T-helper 2 cell (primary cell): ENCODE results near the gene SCAANT1.

Experiments used
- DNase-seq, 5 experiments: peaks; one replicate each; pipeline versions ENCODE4 v3.0.0 to v3.0.0-alpha.2; 2012 to 2022

The SCAANT1 gene

GRCh38 chr3:63900459-63900858, 11.7 kb downstream of the SCAANT1 start:
- DNase-seq, result peak in 1 of 5 experiments; percentile 9

DNA sequence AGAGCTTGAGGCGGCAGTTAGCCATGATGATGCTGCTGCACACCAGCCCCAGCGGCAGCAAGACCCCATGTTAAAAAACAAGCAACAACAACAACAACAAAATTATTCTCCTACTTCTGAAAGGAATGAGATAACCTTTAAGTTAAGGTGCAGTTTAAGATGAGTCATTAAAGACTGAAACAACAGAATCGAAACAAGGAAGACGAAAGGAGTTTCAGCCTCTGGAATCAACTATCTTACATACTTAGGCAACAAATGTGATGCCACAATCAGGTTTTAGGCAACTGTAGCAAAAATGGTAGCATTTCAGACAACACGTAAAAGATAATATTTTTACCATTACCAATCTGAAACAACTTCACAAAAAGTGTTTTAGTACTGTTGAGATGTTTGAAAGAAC, 12.2 kb downstream of the SCAANT1 start:
- DNase-seq, result peak in 1 of 5 experiments; percentile 31

GRCh38 chr3:63896332-63897030, 15.7 kb downstream of the SCAANT1 start:
- no peak for DNase-seq

GRCh38 chr3:63895422-63896189, 16.6 kb downstream of the SCAANT1 start:
- no peak for DNase-seq

DNA sequence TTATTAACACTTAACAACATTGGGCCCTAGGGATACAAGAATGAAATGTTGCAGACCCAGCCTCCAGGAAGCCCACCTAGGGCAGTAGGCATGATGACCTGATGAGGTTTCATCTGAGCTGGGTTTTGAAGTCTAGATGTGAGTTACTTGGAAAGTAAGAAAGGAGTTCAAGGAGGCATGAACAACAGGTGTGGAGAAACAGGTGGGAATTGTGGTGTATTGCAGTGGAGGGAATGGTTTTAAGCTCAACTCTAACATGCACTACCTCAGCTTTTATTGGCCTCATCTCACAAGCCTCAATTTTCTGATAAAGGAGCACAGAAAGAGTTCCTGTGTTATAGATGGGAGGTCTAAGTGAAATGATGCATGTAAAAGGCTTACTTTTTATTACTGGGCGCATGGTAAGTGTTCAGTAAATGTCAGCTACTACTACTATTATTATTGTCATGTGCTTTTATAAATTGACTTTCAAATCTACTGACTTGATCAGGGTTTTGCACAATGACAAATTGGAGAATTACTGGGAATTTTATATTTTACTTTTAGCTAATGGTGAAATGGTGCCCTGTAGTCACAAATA, 19.3 kb downstream of the SCAANT1 start:
- no peak for DNase-seq

GRCh38 chr3:63891518-63891917, 20.7 kb downstream of the SCAANT1 start:
- no peak for DNase-seq

DNA sequence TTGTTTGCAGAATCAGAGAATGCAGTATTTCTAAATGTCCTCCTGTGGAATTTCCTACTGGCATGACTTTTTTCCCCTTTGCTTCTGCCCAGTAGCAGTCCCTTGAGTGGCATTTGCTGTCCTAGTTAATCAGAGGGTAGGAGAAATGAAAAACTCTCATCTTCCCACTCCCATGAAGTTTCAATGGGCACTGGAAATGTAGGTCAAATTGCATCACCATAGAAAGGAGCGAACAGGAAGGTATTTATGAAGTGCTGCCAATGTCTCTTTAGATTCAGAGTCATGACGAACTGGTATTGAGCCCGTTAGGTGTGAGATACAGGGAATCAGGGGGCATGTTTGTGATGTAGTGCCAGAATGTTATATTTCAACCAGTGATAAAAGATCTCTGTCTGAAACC, 25.3 kb downstream of the SCAANT1 start:
- DNase-seq, result no peak

- DNase-seq, result no peak
These were observed 31.5 kb downstream of the SCAANT1 start for GRCh38 chr3:63880653-63881052.

GRCh38 chr3:63878394-63879060, 33.7 kb downstream of the SCAANT1 start:
- no peak for DNase-seq

- DNase-seq, result no peak
These were observed 34.3 kb downstream of the SCAANT1 start for GRCh38 chr3:63877737-63878393.

DNA sequence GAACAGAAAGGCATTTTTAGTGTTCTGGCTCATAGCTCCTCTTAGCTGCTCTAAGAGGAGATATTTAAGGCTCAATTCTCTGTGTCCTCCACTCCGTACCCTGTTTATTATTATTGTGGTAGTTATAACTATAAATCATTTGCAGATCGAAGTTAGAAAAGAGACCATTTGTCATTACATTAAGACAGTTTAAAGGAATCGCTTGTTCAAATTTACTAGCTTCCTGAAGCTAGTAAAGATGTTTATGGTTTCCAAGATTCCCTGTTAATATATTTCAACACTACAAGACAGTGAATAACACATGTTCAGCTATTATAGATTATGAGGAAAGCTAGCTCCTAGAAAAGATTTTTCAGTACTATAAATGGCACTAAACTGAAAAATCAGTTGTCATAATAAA, 35.9 kb downstream of the SCAANT1 start:
- no peak for DNase-seq

GRCh38 chr3:63875510-63875909, 36.7 kb downstream of the SCAANT1 start:
- DNase-seq, result no peak

DNA sequence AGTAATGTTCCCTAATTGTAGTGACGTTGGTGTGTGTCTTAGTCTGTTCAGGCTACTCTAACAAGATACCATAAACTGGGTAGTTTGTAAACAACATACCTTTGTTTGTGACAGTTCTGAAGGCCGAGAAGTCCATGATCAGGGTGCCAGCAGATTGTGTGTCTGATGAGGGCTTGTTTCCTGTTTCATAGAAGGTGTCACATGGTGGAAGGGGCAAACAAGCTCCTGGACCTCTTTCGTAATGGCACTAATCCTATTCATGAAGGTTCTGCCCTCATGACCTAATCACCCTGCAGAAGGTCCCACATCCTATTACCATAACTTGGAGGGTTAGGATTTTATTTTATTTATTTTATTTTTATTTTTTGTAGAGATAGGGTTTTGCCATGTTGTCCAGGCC, 37.4 kb downstream of the SCAANT1 start:
- no peak for DNase-seq

DNA sequence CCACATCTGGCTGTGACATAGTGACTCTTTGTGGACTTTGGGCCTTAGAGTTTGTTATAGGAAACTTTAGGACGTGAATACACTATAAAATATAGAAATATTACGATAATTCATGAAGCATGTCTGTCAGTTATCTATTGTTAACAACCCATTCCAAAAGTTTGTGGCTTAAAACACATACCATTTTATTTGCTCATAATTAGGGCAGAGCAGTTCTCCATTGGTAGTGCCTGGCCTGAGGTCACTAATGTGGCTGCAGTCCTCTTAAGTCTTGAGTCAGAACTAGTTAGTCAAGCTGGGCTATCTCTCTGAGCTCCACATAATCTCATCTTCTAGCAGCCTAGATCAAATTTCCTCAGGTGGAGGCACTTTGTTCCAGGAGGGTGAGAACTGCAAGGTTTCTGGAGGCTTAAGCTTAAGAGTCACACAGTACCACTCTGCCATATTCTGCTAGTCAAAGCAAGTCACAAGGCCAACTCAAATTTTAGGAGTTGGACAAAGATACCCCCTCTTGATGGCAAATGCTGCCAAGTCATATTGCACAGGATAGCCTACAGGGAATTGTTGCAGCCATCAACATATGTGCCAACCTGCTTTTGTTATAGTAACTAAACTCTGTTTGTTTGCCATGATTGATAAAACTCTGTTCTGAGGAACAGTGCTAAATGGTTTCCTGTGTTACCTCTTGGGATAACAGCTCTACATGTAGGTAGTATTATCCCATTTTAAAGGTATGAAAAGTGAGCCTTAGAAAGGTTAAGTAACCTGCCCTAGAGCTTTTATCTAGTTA, 39.9 kb downstream of the SCAANT1 start:
- DNase-seq, result no peak

DNA sequence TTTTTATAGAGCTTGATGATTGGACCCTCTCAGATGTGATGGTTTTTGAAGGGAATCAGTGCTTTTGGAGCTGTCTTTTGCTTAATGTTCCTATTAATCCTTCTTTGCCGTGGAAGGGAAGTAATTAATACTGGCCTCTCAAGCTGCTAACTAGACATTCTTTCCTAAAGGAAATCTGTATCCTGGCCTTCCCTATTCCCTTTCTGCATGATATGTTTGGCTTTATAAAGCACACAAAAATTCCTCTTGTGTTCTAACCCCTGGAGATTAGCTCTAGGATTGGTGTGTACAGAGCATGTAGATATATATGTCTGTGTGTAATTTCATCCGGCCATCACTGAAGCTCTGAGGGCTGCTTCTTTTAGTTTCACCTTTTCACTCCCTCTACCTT, 41.6 kb downstream of the SCAANT1 start:
- no peak for DNase-seq

GRCh38 chr3:63869940-63870614, 42.1 kb downstream of the SCAANT1 start:
- no peak for DNase-seq

DNA sequence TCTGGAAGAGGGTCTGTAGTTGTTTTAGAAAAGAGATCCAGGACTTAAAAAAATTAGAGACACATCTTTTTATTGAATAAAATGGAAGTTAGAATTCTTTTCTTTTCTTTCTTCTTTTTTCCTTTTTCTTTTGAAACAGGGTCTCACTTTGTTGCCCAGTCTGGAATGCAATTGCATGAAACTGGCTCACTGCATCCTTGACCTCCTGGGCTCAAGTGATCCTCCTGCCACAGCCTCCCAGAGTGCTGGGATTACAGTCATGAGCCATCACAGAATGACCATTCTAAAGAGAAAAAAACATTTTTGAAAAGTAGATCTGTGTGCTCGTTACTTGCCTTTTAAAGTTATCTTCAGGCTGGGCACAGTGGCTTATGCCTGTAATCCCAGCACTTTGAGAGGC, 45.0 kb downstream of the SCAANT1 start:
- no peak for DNase-seq

DNA sequence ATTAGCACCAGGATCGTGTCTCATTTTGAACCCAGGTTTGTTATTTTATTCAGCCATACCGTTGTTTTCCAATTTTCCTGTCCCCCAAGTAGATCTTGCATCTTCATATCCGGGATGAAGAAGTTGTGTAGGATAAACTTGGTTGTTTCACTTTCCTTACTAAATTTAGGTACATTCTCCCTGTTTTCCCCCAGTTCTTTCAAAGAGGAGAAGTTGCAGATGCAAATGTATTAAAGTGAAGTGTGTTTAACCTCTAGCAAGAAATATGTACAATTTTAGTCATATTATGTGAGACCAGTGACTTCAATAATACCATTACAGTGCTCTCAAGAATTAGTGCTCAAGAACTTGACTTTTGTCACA, 47.2 kb downstream of the SCAANT1 start:
- no peak for DNase-seq

DNA sequence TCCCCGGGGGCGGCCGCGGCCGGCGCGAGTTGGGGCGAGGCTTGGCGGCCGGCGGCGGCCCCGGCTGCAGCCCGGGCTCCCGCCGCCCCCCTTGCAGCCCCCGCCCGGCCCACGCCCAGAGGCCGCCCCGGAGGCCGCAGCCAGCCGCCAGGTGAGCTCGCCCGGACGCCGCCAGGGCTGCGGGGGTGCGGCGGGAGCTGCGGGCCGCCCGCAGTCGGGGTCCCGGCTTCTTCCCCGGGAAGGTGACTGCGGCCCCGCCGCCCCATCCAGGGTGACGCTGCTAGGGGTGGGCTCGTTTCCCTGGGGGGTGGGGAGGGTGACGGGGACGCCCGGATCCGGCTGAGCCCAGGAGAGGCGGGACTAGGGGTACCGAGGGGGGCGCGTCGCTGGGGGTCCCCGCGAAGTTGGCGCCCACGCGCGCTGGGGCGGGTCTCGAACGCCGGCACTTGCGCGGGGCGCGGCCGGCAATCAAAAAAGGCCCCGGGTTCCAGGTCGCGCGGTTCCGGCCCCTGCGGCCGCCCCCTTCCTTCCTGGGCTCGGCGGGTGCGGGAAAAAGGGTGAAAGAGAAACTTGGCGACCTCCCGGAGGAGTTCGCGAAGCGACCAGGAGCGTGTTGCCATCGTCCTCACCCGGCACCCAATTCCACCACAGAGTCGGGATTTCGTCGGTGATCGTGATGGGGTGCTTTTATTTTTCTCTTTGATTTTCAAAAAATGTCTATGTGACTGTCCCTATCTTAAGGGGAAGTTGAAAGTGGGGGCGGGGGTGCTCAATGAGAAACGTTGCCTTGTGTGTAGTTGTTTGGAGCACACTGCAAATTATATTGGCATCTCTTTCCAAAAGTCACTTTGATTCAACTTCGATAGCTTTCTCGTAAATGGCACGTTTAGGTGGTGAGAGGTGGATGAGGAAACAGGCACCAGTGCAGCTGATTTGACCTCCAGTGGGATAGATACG, 47.9 kb downstream of the SCAANT1 start:
- peak; percentile 10 to 48 (median 34) for DNase-seq
